GM19395 (cell line): ENCODE measurements around the gene ADIPOR2.
"Not testable (repeated sequence)": the region's sequence is repeated elsewhere in the genome, so short reads cannot be mapped to it uniquely, and the experiment has no call there.

Source experiments
- ATAC-seq: cut with Tn5 transposase; IDR thresholded peaks from one replicate; pipeline ENCODE4 v1.9.1; 2021; ENCODE audit warnings: mild to moderate bottlenecking, moderate library complexity; ENCODE audit not compliant: unreplicated experiment

The ADIPOR2 gene

GRCh38 chr12:1810201-1810930 lies 119.5 kb downstream of the ADIPOR2 start:
- no peak for ATAC-seq

GRCh38 chr12:1810931-1811280 lies 120.0 kb downstream of the ADIPOR2 start:
- no peak for ATAC-seq

GRCh38 chr12:1811281-1811947 lies 120.5 kb downstream of the ADIPOR2 start:
- ATAC-seq: no peak

GRCh38 chr12:1811948-1812291 lies 121.0 kb downstream of the ADIPOR2 start:
- ATAC-seq: no peak

- ATAC-seq: no peak
Observed at GRCh38 chr12:1812650-1813302, 121.9 kb downstream of the ADIPOR2 start.

GRCh38 chr12:1814266-1814665 lies 123.4 kb downstream of the ADIPOR2 start:
- ATAC-seq: no peak

- no peak for ATAC-seq
Observed at GRCh38 chr12:1815108-1815507, 124.2 kb downstream of the ADIPOR2 start.

- no peak for ATAC-seq
Observed at GRCh38 chr12:1815814-1816729, 125.2 kb downstream of the ADIPOR2 start.

GRCh38 chr12:1816730-1817348 lies 126.0 kb downstream of the ADIPOR2 start:
- no peak for ATAC-seq

GRCh38 chr12:1817928-1818327 lies 127.1 kb downstream of the ADIPOR2 start:
- not testable (repeated sequence) for ATAC-seq

- no peak for ATAC-seq
Observed at GRCh38 chr12:1819050-1819449, 128.2 kb downstream of the ADIPOR2 start.

GRCh38 chr12:1819571-1819970 lies 128.7 kb downstream of the ADIPOR2 start:
- no peak for ATAC-seq

GRCh38 chr12:1820191-1820895 lies 129.5 kb downstream of the ADIPOR2 start, which contains the start of gene LRTM2:
TSS of gene LRTM2 (plus strand) at chr12:1820565. CDS start at chr12:1828149, 7,584 bp downstream.
- no peak for ATAC-seq

GRCh38 chr12:1820896-1821291 lies 130.0 kb downstream of the ADIPOR2 start:
- ATAC-seq: no peak

- ATAC-seq: no peak
Observed at GRCh38 chr12:1821805-1822204, 130.9 kb downstream of the ADIPOR2 start.

GRCh38 chr12:1822699-1823098 lies 131.8 kb downstream of the ADIPOR2 start:
- no peak for ATAC-seq

- ATAC-seq: no peak
Observed at GRCh38 chr12:1823237-1823636, 132.4 kb downstream of the ADIPOR2 start.

GRCh38 chr12:1825382-1826102 lies 134.7 kb downstream of the ADIPOR2 start:
- ATAC-seq: no peak

- ATAC-seq: no peak
Observed at GRCh38 chr12:1826401-1826800, 135.5 kb downstream of the ADIPOR2 start.
